ELR (cell line): ENCODE results near the gene SPNS3.

Experiments used
- DNase-seq: peaks from one replicate; pipeline ENCODE4 v3.0.0-alpha.2; 2015; ENCODE audit warnings: low read depth

The SPNS3 gene

DNA sequence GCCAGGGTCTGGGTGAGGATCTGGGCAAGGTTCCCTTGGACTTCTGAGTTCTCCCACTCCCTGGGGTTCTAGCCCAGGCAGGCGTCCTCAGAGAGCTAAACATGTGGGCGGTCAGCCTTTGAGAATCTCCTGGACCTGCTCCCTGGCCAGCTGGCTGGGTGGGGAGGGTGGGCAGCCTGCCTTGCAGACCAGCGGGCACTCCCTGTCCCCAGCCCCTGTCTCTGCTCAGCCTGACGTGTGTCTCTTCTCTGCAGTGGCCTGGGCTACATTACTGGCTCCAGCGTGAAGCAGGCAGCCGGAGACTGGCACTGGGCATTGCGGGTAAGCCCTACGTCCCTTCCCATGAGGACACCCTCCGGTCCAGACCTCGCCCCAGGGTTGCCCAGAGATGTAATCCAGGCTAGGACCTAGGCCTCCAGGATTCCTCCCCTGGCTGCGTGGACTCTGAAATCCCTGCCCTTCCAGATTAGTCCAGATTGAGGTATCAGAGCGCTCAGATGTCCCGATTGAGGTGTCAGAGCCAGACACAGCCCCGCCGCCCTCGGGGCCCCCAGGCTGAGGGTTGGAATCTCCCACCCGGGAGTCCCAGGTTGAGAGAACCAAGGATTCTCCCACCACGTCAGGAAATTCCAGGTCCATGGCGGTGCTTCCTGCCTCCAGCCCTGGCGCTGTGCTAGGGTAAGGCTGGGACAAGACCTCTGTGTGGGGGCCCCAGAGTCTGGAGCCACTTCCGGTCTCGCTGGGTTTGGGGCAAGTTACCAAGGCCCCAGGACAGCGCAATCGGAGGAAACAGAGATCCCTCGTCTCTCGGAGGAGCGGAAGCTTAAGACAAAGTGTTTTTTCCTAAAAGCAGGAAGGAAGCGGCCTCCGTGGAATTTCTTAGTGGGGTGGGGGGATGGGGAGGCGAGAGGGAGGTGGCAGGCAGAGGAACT, 97.3 kb downstream of the SPNS3 start:
- DNase-seq: no peak

DNA sequence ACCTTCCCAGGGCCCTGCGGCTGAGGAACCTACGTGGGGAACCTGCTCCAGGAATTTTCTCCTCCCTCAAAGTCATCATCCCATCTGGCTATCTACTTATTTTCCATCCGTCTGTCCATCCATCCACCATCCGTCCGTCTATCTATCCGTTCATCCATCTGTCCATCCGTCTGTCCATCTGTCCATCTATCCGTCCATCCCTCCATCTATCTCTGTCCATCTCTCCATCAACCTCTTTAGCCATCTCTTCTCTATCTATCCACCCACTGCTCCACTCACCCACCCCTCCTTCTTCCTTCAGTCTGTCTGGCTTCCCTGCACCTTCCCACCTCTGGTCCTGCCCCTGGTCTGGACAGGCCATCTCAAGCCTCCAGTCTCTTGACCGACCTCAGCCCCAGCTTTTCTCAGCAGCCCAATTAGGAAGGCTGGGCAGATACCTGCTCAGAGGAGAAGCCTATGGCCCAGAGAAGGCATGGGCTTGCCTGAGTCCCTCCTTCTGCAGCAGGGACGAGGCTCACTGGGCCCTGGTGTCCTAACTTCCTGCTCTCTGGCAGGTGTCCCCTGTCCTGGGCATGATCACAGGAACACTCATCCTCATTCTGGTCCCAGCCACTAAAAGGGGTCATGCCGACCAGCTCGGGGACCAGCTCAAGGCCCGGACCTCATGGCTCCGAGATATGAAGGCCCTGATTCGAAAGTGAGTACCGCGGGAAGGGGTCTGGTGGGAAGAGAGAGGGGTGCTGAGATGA, 98.4 kb downstream of the SPNS3 start:
- DNase-seq: no peak

DNA sequence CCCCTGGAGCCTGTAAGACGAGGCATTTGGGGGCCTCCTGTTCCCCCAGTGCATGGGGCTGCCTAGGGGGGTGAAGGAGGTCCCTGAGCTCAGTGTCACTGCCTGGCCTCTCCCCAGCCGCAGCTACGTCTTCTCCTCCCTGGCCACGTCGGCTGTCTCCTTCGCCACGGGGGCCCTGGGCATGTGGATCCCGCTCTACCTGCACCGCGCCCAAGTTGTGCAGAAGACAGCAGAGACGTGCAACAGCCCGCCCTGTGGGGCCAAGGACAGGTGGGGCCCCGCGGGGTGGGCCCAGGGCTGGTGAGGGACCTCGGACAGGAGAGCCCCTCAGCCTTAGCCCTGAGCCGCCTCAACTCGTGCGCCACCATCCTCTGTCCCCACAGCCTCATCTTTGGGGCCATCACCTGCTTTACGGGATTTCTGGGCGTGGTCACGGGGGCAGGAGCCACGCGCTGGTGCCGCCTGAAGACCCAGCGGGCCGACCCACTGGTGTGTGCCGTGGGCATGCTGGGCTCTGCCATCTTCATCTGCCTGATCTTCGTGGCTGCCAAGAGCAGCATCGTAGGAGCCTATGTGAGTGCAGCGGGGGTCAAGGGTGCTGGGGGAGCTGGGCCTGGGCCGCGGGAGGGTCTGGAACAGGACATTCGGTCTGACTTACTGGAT, 99.3 kb downstream of the SPNS3 start:
- DNase-seq: no peak

DNA sequence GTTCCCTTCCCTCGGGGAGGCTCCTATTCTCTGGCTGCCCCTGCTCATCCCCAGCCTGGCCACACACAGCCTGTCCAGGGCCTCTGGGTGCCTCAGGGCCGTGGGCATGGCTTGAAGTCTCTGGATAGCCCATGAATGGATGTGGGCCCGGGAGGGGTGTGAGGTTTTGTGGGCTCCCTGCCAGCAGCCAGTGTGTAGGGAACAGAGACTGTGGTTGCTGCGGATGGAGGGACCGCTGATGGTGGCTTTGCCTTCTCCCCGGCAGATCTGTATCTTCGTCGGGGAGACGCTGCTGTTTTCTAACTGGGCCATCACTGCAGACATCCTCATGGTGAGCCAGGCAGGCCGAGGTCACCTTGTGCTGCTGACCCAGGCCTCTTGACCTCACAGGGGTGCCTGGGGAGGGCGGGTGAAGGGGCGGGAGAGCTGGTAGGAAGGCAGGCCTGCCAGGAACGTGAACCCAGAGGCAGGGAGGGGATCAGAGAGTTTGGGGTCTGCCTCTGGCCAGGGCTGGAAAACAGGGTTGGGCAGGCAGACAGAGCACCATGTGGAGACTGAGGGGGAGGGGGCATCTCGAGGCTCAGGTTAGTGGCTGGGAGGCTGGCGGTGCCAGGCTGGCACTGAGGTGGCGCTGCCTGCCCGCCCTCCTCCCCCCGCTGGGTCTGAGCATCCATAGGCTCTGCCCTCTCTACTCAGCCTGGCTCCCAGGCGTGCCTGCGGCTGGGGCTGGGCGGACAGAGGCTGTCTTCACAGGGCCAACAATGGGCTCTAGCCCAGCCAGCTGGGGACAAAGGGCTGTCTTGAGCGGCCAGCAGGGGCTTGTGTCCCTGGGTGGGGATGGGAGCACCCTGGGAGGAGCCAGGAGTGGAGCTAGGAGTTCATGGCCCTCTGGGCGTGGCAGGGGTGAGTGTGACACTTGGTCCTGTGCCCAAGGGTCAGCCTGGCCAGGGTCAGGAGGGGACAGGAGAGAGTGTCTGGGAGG, 100.1 kb downstream of the SPNS3 start:
- DNase-seq: peak; percentile 21

GRCh38 chr17:4534515-4534914, 100.8 kb downstream of the SPNS3 start:
- DNase-seq: no peak

GRCh38 chr17:4534928-4535666, 101.4 kb downstream of the SPNS3 start:
- DNase-seq: no peak

DNA sequence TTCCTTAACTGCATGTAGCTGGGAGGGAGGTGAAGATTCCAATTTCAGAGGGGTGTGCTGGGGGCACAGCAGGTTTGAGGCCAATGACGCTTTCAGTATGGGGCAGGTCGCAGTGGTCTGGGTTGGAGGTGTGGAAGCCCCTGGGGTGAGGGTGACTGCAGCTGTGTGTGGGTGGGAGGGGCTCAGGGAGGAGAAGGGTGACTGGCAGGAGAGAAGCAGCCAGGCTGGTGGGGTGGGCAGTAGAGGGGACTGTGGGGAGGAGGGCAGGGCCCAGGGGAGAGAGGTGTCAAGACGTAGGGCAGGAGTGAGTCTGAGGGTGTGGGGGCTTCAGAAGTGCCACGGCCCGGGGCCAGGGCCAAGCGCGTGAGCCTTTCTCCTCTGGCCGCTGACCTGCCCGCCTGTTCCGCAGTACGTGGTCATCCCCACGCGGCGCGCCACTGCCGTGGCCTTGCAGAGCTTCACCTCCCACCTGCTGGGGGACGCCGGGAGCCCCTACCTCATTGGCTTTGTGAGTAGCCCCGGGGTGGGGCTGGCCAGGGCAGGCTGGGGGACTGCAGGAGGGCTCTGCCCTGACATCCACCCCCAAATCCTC, 102.0 kb downstream of the SPNS3 start:
- DNase-seq: no peak

DNA sequence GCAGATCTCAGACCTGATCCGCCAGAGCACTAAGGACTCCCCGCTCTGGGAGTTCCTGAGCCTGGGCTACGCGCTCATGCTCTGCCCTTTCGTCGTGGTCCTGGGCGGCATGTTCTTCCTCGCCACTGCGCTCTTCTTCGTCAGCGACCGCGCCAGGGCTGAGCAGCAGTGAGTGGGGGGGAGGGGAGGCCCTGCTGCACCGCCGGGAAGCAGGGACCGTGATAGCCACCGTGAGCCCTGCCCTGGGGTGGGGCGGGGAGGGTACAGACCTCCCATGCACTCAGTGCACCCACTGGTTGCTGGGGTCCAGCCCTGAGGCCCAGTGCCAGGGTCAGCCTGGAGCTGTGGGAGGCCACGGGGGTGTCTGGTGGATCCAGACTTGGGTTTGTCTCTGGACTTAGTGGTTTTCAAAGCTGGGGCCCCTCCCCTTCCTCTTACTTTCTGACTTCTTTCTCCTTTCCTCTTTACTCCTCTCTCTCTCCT, 102.6 kb downstream of the SPNS3 start:
- no peak for DNase-seq

- DNase-seq: no peak
Measured at GRCh38 chr17:4536742-4537411, 103.1 kb downstream of the SPNS3 start.
